ENCODE data around the gene WDR72. TPM values are rescaled to one million over a fixed set of nuclear protein-coding genes. Genes with fewer than 3 reads are reported as not detected.

WDR72 gene
- total RNA-seq, 2 donors from 2014 or later: 0.15 TPM; not detected in 1

- Mint-ChIP-seq H3K9me3 (no peaks in the 10 kb centered on the region), H3K27me3 (no peaks in the 10 kb centered on the region), H3K27ac (no peak overlapping the region), H3K36me3 (ENCODE audit: low read depth) (no peaks in the 10 kb centered on the region), H3K4me3 (no peak overlapping the region), H3K4me1 (no peaks in the 10 kb centered on the region)
- no peak for ATAC-seq (replicated peaks)
These were observed 88.8 kb downstream of the WDR72 start for GRCh38 chr15:53670701-53671100.

- Mint-ChIP-seq H3K27ac (no peak overlapping the region), H3K36me3 (ENCODE audit: low read depth) (no peaks in the 10 kb centered on the region), H3K4me3 (no peak overlapping the region), H3K4me1 (no peaks in the 10 kb centered on the region), H3K9me3 (no peaks in the 10 kb centered on the region), H3K27me3 (no peaks in the 10 kb centered on the region)
- ATAC-seq (replicated peaks): no peak
These were observed 93.5 kb downstream of the WDR72 start for GRCh38 chr15:53665930-53666329.

GRCh38 chr15:53658827-53659555 is 100.5 kb downstream of the WDR72 start:
- Mint-ChIP-seq H3K36me3 (ENCODE audit: low read depth) (no peaks in the 10 kb centered on the region), H3K4me3 (no peak overlapping the region), H3K27me3 (peaks cover 3% of the 10 kb centered on the region), H3K27ac (no peak overlapping the region), H3K9me3 (no peaks in the 10 kb centered on the region), H3K4me1 (no peaks in the 10 kb centered on the region)
- ATAC-seq (replicated peaks): no peak

GRCh38 chr15:53658255-53658654 is 101.2 kb downstream of the WDR72 start:
- Mint-ChIP-seq H3K4me3 (no peak overlapping the region), H3K9me3 (no peaks in the 10 kb centered on the region), H3K36me3 (ENCODE audit: low read depth) (no peaks in the 10 kb centered on the region), H3K27me3 (peaks cover 3% of the 10 kb centered on the region), H3K4me1 (no peaks in the 10 kb centered on the region), H3K27ac (no peak overlapping the region)
- no peak for ATAC-seq (replicated peaks)

GRCh38 chr15:53648934-53649333 is 110.5 kb downstream of the WDR72 start:
- H3K9me3 Mint-ChIP-seq: no peaks in the 10 kb centered on the region
- no peaks in the 10 kb centered on the region for H3K27me3 Mint-ChIP-seq
- H3K4me1 Mint-ChIP-seq: no peaks in the 10 kb centered on the region
- no peak overlapping the region for H3K27ac Mint-ChIP-seq
- H3K36me3 Mint-ChIP-seq (ENCODE audit: low read depth): no peaks in the 10 kb centered on the region
- ATAC-seq (replicated peaks): no peak
- H3K4me3 Mint-ChIP-seq: no peak overlapping the region

GRCh38 chr15:53644660-53645059 is 114.8 kb downstream of the WDR72 start:
- H3K9me3 Mint-ChIP-seq: no peaks in the 10 kb centered on the region
- H3K36me3 Mint-ChIP-seq (ENCODE audit: low read depth): no peaks in the 10 kb centered on the region
- H3K4me3 Mint-ChIP-seq: no peak overlapping the region
- peaks cover 2% of the 10 kb centered on the region for H3K27me3 Mint-ChIP-seq
- H3K4me1 Mint-ChIP-seq: no peaks in the 10 kb centered on the region
- no peak for ATAC-seq (replicated peaks)
- H3K27ac Mint-ChIP-seq: no peak overlapping the region

GRCh38 chr15:53634517-53635106 is 124.9 kb downstream of the WDR72 start:
- Mint-ChIP-seq H3K27ac (no peak overlapping the region), H3K9me3 (peaks cover 8% of the 10 kb centered on the region), H3K4me1 (no peaks in the 10 kb centered on the region), H3K36me3 (ENCODE audit: low read depth) (no peaks in the 10 kb centered on the region), H3K27me3 (peaks cover 8% of the 10 kb centered on the region), H3K4me3 (no peak overlapping the region)
- no peak for ATAC-seq (replicated peaks)

GRCh38 chr15:53627279-53627678 is 132.2 kb downstream of the WDR72 start:
- H3K4me3 Mint-ChIP-seq: no peak overlapping the region
- H3K27me3 Mint-ChIP-seq: no peaks in the 10 kb centered on the region
- ATAC-seq (replicated peaks): no peak
- H3K4me1 Mint-ChIP-seq: no peaks in the 10 kb centered on the region
- peaks cover 8% of the 10 kb centered on the region for H3K9me3 Mint-ChIP-seq
- H3K27ac Mint-ChIP-seq: no peak overlapping the region
- H3K36me3 Mint-ChIP-seq (ENCODE audit: low read depth): no peaks in the 10 kb centered on the region

GRCh38 chr15:53625962-53626845 is 133.3 kb downstream of the WDR72 start:
- peaks cover 3% of the 10 kb centered on the region for H3K27me3 Mint-ChIP-seq
- no peak overlapping the region for H3K27ac Mint-ChIP-seq
- H3K4me1 Mint-ChIP-seq: no peaks in the 10 kb centered on the region
- no peaks in the 10 kb centered on the region for H3K36me3 Mint-ChIP-seq (ENCODE audit: low read depth)
- ATAC-seq (replicated peaks): no peak
- H3K9me3 Mint-ChIP-seq: peaks cover 4% of the 10 kb centered on the region
- no peak overlapping the region for H3K4me3 Mint-ChIP-seq

- Mint-ChIP-seq H3K9me3 (peaks cover 4% of the 10 kb centered on the region), H3K4me1 (no peaks in the 10 kb centered on the region), H3K27ac (no peak overlapping the region), H3K36me3 (ENCODE audit: low read depth) (no peaks in the 10 kb centered on the region), H3K27me3 (peaks cover 3% of the 10 kb centered on the region), H3K4me3 (no peak overlapping the region)
- ATAC-seq (replicated peaks): no peak
These were observed 134.2 kb downstream of the WDR72 start for GRCh38 chr15:53625260-53625659.

- peaks cover 9% of the 10 kb centered on the region for H3K27me3 Mint-ChIP-seq
- H3K27ac Mint-ChIP-seq: no peak overlapping the region
- no peak for ATAC-seq (replicated peaks)
- H3K4me1 Mint-ChIP-seq: no peaks in the 10 kb centered on the region
- H3K9me3 Mint-ChIP-seq: peaks cover 4% of the 10 kb centered on the region
- no peak overlapping the region for H3K4me3 Mint-ChIP-seq
- H3K36me3 Mint-ChIP-seq (ENCODE audit: low read depth): no peaks in the 10 kb centered on the region
These were observed 141.0 kb downstream of the WDR72 start for GRCh38 chr15:53618461-53618860.

GRCh38 chr15:53611145-53611920 is 148.1 kb downstream of the WDR72 start:
- no peaks in the 10 kb centered on the region for H3K36me3 Mint-ChIP-seq (ENCODE audit: low read depth)
- no peaks in the 10 kb centered on the region for H3K4me1 Mint-ChIP-seq
- no peak overlapping the region for H3K4me3 Mint-ChIP-seq
- no peak overlapping the region for H3K27ac Mint-ChIP-seq
- H3K9me3 Mint-ChIP-seq: no peaks in the 10 kb centered on the region
- ATAC-seq (replicated peaks): no peak
- H3K27me3 Mint-ChIP-seq: no peaks in the 10 kb centered on the region

- H3K27ac Mint-ChIP-seq: no peak overlapping the region
- peaks cover 3% of the 10 kb centered on the region for H3K9me3 Mint-ChIP-seq
- H3K36me3 Mint-ChIP-seq (ENCODE audit: low read depth): no peaks in the 10 kb centered on the region
- H3K4me3 Mint-ChIP-seq: no peak overlapping the region
- peaks cover 12% of the 10 kb centered on the region for H3K27me3 Mint-ChIP-seq
- H3K4me1 Mint-ChIP-seq: no peaks in the 10 kb centered on the region
- ATAC-seq (replicated peaks): no peak
These were observed 168.4 kb downstream of the WDR72 start for GRCh38 chr15:53591041-53591440.

- no peak for ATAC-seq (replicated peaks)
- no peak overlapping the region for H3K27ac Mint-ChIP-seq
These were observed 169.1 kb downstream of the WDR72 start for GRCh38 chr15:53590380-53590779.

More at GRCh38 chr15:53590380-53590779, 169.1 kb downstream of the WDR72 start:
- peaks cover 3% of the 10 kb centered on the region for H3K9me3 Mint-ChIP-seq
- no peaks in the 10 kb centered on the region for H3K36me3 Mint-ChIP-seq (ENCODE audit: low read depth)
- H3K4me3 Mint-ChIP-seq: no peak overlapping the region
- peaks cover 12% of the 10 kb centered on the region for H3K27me3 Mint-ChIP-seq
- H3K4me1 Mint-ChIP-seq: no peaks in the 10 kb centered on the region

Measured in activated T-helper 17 cell treated with anti-CD3 and anti-CD28 coated beads, Interleukin-2, amount 50 U/mL, for 72 hours (primary cell).